HG03045 (cell line): ENCODE data around the gene SLC4A11.

ENCODE experiments used
- ATAC-seq: cut with Tn5 transposase; IDR thresholded peaks from one replicate; pipeline ENCODE4 v1.9.1; 2021; ENCODE audit warnings: mild to moderate bottlenecking, moderate library complexity; ENCODE audit not compliant: unreplicated experiment

SLC4A11 gene

GRCh38 chr20:3177746-3178485 lies 61.1 kb downstream of the SLC4A11 start:
- no peak for ATAC-seq
